Sciatic nerve (tissue), 2 donors: Measurements from ENCODE around the gene FRMD1. TPM values are rescaled to one million over a fixed set of nuclear protein-coding genes. Genes with fewer than 3 reads are reported as not detected.

ENCODE experiments used
- ATAC-seq: fragments of 200-7000 bp; cut with Tn5 transposase; one replicate; pipeline ENCODE4 v1.9.1; 2020; ENCODE audit warnings: mild to moderate bottlenecking, moderate library complexity
- DNase-seq: peaks from one replicate; pipeline ENCODE4 v3.0.0-alpha.2; 2020; ENCODE audit warnings: low spot score
- intact Hi-C: fragments of 100-400 bp; cut with DNase I; formaldehyde crosslinking; loops from one replicate; pipeline ENCODE4 v1.14.2; 2022
- total RNA-seq: library from RNA; stranded (reverse); fragmentation: NEBNext Ultra II Directional; extraction: Animal tissue kit (Norgen Biotek cat#: 25700); gene quantifications from one replicate; pipeline ENCODE4 v1.2.1, GENCODE V29; 2021
- donor health status: DM: no; HTN: no; CAD: no.
- donor health status: DM: no; HTN: no; CAD: no.

Gene FRMD1
- total RNA-seq, 1 donor from 2014 or later = 25.5 TPM

DNA sequence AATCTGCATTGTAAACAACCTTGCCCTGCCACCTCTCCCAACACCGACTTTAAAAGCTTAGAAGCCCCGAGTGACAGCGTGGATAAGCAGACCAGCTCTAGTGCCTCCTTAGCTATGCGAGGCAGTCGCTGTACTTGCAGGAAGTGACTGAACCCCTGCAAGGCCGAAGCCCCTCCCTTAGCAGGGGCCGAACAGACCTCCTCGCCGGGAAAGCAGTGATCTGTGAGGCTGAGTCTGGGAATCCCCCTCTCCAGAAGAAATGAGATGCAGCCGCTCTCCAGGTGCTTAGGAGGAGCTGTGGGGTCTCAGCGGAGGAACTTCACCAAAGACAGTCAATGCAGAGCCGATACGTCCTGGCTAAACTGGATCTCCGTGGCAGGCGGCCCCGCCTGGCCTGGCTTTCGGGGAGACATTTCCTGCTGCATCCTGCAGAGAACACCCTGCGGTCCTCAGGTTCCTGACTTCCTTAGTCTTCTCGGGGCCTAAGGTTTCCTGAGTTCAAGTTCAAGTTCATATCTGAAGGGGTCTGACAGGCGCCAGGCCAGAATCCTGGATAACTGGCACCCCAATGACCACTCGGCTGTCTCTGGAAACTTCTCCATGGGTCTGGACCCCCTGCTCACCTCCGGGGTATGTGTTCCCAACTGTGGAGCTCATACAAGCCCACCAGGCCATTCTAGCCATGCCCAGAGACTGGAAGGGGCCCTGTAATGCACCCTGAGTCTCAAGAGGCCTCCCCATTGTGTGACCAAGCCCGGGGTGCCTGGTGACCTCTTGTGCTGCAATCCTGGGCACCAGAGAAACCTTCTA, 20.4 kb upstream of the FRMD1 start:
- intact Hi-C loops = no loop called here
- peak; percentile 44 for DNase-seq
- no peak for ATAC-seq

DNA sequence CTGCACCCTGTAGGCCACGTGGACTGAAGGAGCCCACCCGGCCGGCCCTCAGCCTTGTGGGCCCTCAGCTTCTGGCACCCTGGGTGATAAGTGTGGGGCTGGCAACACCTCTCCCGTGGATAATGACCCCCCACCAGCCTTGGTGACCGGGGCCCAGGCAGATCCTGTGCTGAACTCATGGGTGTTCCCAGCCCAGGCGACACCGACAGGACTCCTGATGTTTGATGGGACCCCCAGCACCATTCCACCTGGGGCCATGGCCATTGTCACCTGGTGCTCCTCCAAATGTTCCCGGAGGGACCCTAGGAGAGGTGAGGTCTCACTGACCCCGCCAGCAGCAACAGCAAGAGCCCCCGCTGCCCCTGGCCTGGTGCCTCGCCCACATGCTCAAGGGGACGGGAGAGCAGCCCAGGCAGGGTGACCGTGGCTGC, 19.4 kb upstream of the FRMD1 start:
- intact Hi-C loops = no loop called here
- DNase-seq (no peak), ATAC-seq (no peak)

DNA sequence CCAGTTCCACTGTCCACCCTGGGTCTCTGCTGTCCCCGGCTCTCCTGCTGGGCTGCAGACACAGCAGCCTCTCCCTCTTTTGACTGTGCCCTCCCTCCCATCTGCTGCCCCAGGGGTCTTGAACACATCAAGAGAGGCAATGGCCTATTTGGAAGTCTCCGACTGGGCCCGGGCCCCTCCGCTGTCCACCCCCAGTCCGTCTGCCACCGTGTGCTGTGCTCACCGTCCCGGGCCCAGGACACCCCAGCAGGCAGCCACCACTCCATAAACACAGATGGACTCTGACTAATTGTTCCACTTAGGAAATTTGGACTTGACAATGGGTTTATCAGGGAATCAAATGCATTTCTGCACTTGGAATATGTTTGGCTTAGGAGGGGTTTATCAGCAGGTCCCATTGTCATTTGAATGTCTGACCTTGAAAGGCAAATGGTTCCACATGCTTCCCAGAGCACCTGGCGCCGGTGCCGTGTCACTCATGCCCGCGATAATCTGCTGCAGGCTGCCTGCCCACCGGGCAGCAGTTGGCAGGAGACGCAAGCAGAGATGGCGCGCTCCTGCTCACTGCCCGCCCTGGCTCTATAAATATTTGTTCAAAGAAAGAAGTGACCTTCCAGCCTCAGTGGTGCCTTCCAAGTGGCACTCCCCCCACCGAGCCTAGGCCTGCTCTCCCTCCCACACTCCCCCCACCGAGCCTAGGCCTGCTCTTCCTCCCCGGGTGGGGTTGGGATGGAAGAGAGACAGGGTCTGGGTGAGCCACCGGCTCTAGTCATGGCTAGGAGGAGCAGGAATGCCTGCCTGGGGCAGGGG, 18.8 kb upstream of the FRMD1 start:
- DNase-seq = no peak
- intact Hi-C loops = no loop called here
- no peak for ATAC-seq

DNA sequence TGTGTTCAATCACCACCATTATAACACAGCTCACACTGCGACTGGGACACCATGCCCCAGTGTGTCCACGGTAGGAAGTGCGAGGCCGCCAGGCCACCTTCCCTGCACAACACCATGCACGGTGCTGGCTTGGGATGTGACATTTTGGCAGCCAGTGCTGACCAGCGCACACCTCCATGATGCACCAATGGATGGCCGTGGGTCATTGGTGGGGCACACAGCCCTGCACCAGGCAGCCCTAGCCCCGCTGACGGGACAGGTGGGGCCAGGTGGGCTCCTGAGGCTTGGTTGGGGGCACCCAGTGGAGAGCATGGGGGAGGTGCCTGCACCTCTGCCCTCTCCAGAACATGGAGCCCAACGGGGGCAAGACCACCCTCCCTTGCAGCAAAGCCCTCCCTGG, 18.2 kb upstream of the FRMD1 start:
- ATAC-seq = peak; percentile 12
- intact Hi-C loops = no loop called here
- no peak for DNase-seq

DNA sequence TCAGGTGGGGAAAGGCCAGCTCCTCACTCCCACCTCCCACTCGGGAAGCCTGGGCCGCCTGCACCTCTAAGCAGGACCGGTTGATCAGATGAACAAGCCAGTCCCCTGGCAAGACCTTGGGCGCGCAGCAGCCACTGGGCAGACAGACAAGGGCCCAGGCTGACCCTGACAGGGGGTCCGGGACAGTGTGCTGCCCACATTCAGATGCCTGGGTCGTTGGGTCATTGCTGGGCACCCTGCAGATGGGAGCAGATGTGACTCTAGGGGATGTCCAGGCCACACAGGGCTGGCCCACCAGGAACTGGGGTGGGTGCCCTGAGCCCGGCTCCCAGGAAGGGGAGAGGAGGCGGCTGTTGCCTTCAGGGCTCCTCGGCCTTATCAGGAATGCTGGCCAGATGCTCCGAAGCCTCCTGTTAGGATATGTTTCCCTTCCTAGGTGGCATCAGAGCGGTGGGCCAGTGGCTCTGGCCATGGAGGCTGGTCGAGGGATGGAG, 17.3 kb upstream of the FRMD1 start:
- no peak for DNase-seq
- no peak for ATAC-seq
- intact Hi-C loops = no loop called here

DNA sequence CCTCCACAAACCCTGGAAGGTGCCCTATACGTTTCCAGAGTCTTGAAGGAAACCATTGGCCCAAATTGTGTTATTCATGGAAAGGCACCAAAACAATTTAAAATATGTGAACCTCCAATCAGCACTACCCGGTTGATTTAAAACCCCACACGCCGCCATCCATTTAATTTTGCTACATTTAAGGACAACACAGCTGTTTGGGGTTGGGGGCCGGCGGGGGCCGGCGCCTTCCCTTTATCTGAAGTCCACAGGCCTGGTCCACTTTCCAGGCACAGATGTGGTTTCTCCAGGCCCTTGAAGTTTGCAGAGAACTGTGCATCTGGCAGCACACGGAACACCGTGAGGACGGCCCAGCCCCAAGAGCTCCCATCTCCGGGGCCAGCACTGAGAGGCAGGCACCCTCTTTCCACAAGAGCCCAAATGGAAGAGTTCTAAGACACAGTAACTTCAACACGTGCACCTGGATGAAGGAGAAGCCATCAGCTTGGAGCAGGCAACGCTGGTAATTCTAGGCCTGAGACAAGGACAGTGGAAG, 16.8 kb upstream of the FRMD1 start:
- DNase-seq = no peak

DNA sequence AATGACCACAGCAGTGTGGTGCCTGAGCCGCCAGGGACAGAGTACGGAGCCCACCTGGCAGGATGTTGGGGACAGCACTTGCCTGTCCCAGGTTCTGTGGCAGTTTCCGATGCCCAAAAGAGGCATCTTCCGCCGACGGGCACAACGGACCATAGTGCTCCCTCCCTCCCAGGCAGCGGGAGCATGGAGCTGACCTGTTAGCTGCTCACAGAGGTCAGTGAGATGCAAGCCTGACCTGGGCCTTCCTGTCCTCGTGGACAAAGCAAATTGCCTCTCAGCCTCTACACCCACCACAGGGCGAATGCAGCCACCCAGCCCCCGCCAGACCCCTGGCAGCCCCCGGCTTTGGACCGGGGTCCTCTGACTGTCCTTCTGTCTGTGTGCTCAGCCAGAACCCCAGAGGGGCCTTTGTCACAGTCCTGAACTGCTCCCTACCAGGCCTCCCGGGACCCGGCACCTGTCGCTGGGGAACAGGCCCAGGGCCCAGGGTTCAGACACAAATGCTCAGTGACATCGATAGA, 16.2 kb upstream of the FRMD1 start:
- intact Hi-C loops = no loop called here
- DNase-seq (no peak), ATAC-seq (no peak)

More for the DNA sequence above, 16.8 kb upstream of the FRMD1 start:
- intact Hi-C loops = no loop called here
- ATAC-seq = no peak

DNA sequence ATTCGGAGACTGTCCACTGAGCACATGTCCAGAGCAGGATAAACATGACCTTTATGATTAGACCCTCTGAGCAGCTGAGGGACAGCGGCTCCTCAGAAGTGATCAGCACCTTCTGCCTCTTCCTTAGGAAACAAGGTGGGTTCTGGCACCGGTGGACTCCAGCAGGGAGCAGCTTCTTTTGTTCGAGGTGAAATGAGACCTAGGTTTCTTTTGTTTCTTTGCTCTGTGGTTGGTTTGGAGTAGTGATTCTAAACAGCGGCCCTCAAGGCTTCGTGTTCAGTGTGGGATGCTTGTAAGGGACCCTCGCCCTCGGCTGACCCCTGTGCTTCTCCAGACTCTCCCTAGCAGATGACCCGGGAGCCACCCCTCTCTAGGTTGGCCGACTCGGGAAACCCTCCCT, 14.6 kb upstream of the FRMD1 start:
- no peak for DNase-seq
- intact Hi-C loops = no loop called here
- no peak for ATAC-seq

DNA sequence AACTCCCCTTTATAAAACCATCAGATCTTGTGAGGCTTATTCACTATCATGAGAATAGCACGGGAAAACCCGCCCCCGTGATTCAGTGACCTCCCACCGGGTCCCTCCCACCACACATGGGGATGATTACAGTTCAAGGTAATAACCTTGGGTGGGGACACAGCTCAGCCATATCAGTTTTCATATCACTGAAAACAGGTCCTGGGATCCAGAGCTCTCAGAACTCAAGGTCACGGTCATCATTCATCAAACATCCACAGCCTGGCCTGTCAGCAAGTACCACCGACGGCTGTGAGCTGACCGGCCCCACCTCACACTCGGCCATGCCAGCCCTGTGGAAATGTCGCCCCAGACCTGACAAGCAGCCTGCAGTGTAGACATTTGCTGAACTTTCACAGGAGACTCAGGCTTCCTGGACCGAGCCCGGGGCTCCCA, 14.1 kb upstream of the FRMD1 start:
- no peak for ATAC-seq
- no peak for DNase-seq
- intact Hi-C loops = no loop called here

DNA sequence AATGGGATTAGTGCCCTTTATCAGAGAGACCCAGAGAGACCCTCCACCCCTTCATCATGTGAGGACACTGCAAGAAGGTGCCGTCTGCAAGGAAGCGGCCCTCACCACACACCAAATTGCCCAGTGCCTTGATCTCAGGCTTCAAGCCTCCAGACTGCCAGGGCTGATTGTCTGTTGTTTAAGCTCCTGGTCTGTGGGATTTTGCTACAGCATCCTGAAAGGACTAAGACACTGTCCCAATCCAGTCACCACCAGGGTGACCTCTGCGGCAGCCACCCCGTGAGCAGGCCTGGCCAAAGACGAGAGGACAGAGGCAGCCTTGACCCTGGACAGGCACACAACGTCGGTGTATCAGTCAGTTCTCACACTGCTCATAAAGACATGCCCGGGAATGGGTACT, 13.5 kb upstream of the FRMD1 start:
- no peak for ATAC-seq
- no peak for DNase-seq
- intact Hi-C loops = no loop called here

DNA sequence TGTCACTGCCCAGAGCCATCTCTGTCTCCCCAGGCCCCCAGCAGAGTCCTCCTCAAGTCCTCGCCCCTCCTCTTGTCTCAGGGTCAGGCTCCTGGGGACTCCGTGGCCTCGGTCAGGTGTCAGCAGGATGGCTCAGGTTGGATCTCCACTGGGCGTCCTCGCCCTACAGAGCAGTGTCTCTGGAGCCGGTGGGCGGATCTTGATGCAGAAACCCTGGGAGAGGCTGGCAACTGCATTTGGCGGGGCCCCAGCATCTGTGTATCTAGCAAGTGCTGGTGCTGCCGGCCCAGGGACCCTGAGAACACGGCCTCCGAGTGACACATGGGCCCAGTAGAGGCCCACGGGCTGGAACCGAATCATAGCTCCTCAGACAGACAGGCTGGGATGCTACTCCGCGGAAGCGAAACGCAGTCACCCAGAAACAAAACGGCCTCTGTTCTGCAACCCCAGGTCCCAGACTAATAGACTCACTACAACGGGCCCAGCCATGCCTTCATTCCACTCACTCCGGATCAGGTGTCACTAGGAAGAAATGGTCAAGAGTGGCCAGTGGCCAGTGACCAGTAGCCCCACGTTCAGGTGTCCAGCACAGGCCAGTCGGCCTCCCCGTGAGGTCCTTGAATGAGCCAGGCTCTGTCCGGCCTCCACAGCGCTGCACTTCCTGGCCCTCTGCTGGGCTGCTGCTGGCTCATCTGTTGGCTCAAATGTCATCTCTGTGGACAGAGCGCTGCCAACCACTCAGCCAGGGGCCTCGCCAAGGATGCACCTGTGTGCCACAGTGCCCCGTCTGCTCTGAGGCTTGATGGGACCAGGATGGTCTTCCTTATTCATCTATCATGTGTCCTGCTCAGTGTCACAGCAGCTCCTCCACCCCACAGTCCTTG, 12.6 kb upstream of the FRMD1 start:
- ATAC-seq (no peak), DNase-seq (no peak)
- intact Hi-C loops = no loop called here

DNA sequence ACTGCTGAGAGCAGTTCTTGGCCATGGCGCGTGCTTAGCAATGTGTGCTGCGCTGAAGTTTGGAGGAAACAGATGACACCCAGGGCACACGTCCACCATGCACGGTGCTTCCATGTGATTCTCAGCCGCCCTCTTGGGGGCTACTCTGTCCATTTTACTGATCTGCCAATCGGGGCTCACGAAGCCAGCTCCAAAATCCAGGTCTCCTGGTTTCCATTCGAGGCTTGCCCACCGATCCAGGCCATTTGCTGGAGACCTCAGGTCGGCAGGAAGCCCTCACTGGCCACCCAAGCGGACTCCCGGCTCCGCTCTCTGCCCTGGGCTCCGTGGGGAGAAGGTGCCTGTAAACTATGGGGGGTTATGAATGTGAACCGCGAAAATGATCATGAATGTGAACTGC, 11.7 kb upstream of the FRMD1 start:
- DNase-seq (no peak), ATAC-seq (no peak)
- intact Hi-C loops = no loop called here

DNA sequence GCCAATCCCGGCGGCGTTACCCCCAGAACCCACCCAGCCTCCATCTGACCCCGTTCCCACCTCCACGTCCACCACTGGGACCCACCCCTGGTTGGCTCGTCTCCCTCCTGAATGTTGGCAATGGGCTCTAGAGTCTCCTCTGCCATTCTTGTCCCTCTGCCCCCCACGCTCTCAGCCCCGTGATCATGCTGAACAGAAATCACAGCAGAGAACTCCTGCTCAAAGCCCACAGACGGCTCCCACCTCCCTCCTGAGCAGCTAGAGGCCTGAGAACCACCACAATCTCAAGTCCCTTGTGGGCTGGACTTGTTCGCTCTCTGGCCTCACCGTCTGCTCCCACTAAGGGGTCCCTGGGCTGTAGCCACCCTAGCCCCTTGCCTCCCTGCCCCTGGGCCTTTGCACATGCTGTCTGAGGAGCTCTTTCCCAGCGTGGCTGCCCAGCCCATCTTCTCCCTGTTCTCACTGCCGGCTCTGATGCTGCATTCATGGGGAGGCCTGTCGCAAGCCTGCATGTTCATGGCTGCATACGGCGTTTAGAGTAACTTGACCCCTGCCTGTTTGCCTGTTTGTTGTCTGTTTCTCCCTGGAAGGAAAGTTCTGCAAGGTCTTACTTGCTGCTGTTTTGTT, 11.2 kb upstream of the FRMD1 start:
- no peak for DNase-seq
- no peak for ATAC-seq
- intact Hi-C loops = no loop called here

DNA sequence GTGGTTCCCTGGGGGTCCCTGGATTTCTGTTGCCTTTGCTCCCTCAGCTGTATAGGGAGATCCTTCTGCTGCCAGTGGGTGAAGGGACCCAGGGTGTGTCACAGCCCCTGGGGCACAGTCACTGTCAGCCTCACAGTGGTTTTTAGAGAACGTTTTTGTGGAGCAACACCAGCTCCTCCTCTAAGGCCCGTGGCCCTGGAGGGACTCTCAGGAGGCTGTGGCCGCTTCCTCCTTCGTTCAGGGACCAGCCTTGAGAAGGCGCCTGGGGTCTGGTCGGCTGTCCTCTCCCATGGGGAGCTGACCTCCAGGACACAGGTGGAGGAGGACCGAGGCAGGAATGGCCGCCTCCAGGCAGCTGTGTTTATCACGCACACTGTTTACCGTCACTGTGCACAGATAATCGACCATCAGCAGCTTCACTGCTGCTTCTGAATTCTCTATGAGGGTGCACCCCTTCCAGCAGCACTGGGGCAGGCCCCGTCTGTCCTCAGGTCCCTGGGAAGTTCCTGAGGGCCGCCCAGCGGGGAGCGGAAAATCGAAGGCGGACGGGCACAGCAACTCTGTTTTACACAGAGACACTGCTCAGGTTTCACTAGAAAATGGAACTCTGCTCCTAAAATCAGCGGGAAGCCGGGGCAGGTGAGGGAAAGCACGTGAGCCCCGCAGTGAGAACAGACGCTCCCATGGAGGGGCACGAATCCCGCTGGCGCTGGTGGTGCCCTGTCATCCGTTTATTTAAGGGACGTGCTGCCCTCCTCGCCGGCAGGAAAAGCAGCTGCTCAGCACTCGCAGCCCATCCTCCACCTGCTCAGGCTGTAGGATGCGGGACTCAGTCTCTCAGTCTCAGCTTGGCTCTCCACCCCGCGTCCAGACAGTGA, 10.4 kb upstream of the FRMD1 start:
- intact Hi-C loops = no loop called here
- no peak for DNase-seq
- ATAC-seq = no peak

DNA sequence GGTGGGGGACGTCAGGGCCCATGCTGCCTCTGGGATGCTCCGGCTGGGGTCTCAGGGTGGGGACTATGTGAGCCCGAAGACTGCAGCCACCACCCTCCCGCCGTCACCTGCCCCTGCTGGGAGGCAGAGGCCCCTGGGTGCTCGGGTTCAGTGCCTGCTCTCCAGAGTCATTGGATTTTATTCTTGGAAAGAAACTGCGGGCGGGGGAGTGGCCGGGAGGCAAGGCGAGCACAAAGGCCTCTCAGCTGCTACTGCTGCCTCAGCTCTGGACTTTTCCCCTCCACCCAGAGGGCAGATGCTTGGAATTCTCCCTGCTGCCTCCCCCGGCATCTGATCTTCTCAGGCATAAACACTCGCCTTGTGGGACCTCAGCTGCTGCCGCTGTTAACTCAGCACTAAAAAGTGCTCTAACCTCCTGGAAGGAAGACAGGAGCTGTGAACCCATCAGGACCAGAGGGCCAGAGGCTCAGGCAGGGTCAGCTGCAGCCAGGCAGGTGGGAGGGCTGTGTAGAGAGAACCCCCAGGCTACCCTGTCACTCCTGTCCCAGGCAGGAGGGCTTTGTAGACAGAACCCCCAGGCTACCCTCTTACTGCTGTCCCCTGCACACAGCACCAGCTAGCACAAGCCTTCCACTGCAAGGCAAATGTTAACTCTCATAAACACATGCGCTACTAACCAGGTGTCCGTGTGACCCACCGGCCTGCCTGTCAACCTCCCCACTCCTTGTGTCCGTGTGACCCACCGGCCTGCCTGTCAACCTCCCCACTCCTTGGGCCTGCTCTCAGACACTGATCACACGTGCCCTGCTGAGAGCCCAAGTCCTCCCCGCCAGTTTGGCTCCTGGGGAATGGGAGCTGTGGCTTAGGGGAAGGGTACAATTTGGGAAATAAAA, 9.4 kb upstream of the FRMD1 start:
- ATAC-seq (peak; percentile 82), DNase-seq (peak; percentile 80)
- intact Hi-C loops = no loop called here

DNA sequence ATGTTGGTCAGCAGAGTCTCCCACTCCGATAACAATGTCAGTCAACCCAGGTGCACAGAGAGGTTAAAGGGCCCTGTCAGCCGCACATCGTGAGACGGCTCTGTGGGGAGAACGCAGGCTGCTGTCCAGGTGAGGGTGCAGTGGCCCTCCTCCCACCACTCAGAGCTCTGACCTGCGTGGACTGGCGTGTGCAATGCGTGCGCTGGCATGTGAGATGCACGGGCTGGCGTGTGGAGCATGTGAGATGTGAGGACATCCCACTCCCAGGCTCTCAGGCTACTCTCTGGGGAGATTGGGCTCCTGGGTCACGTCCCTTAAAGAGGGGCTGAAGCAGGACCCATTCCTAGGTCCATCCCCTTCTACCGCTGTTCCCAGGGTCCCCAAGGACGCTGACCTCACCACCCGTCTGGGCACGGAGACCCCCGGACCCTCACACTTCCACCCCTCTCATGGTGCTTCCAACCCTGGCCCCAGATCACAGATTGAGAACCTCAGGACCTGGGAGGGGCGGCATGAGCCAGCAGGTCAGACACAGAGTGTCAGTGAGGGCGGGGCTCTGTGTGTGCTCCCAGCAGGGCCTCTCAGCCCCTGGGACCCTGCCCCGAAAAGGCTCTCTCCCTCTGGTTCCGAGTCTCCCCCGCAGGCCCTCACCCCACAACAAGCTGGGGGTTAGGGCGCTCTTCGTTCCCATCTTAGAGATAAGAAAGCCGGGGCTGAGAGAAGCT, 8.6 kb upstream of the FRMD1 start:
- ATAC-seq (peak; percentile 20), DNase-seq (no peak)
- intact Hi-C loops = no loop called here
